Measurements from ENCODE around the gene SPATA31A5. TPM values are rescaled to one million over a fixed set of nuclear protein-coding genes. Genes with fewer than 3 reads are reported as not detected.
"Not testable (repeated sequence)": the region's sequence is repeated elsewhere in the genome, so short reads cannot be mapped to it uniquely, and the experiment has no call there.

SPATA31A5 gene
- total RNA-seq (not detected), polyA plus RNA-seq (not detected)
- long read RNA-seq, donor 1, result 0 reads
- long read RNA-seq, donor 2, result 0 reads

GRCh38 chr9:60914107-60914506 lies at the start of gene SPATA31A5:
Gene SPATA31A5 (plus strand): TSS chr9:60914407. CDS start chr9:60914436, 29 bp downstream.
- H3K27ac ChIP-seq (ENCODE audit: low read depth in 1 of 2, low read length in 2 of 2); H3K4me3 ChIP-seq (ENCODE audit: low read length in 2 of 2); H3K36me3 ChIP-seq (ENCODE audit: control insufficient read depth in 1 of 2, insufficient read depth in 2 of 2, low read length in 1 of 2); DNase-seq; H3K27me3 ChIP-seq (ENCODE audit: control insufficient read depth in 1 of 2, insufficient read depth in 2 of 2, low read length in 1 of 2); ATAC-seq (ENCODE audit: low FRiP score); H3K4me1 ChIP-seq (ENCODE audit: control insufficient read depth in 1 of 2, insufficient read depth in 2 of 2, low read length in 2 of 2); H3K9me3 ChIP-seq (ENCODE audit: control insufficient read depth, low read length); intact Hi-C loops (cut with DNase I): not testable (repeated sequence)
- WGBS, 2 donors, result no CpG with 5 or more reads among the region's 7 CpGs

- H3K36me3 ChIP-seq (ENCODE audit: control insufficient read depth in 1 of 2, insufficient read depth in 2 of 2, low read length in 1 of 2); H3K27ac ChIP-seq (ENCODE audit: low read depth in 1 of 2, low read length in 2 of 2); H3K4me3 ChIP-seq (ENCODE audit: low read length in 2 of 2); intact Hi-C loops (cut with DNase I); H3K4me1 ChIP-seq (ENCODE audit: control insufficient read depth in 1 of 2, insufficient read depth in 2 of 2, low read length in 2 of 2); DNase-seq; H3K9me3 ChIP-seq (ENCODE audit: control insufficient read depth, low read length); ATAC-seq (ENCODE audit: low FRiP score); H3K27me3 ChIP-seq (ENCODE audit: control insufficient read depth in 1 of 2, insufficient read depth in 2 of 2, low read length in 1 of 2): not testable (repeated sequence)
- WGBS, 2 donors, result no CpG with 5 or more reads among the region's 1 CpG
Measured at GRCh38 chr9:60962990-60963350, 48.8 kb downstream of the SPATA31A5 start.

GRCh38 chr9:60966382-60966781 lies 52.2 kb downstream of the SPATA31A5 start:
- H3K4me3 ChIP-seq (ENCODE audit: low read length in 2 of 2); intact Hi-C loops (cut with DNase I); ATAC-seq (ENCODE audit: low FRiP score): not testable (repeated sequence)

More at GRCh38 chr9:60966382-60966781, 52.2 kb downstream of the SPATA31A5 start:
- H3K27me3 ChIP-seq (ENCODE audit: control insufficient read depth in 1 of 2, insufficient read depth in 2 of 2, low read length in 1 of 2); H3K9me3 ChIP-seq (ENCODE audit: control insufficient read depth, low read length); H3K36me3 ChIP-seq (ENCODE audit: control insufficient read depth in 1 of 2, insufficient read depth in 2 of 2, low read length in 1 of 2); H3K27ac ChIP-seq (ENCODE audit: low read depth in 1 of 2, low read length in 2 of 2); DNase-seq; H3K4me1 ChIP-seq (ENCODE audit: control insufficient read depth in 1 of 2, insufficient read depth in 2 of 2, low read length in 2 of 2): not testable (repeated sequence)
